Common myeloid progenitor, CD34-positive (primary cell): ENCODE data around the gene P4HA1.
"Not testable (repeated sequence)": the region's sequence is repeated elsewhere in the genome, so short reads cannot be mapped to it uniquely, and the experiment has no call there.

Experiments used
- CTCF ChIA-PET: fragments of 350-600 bp; sonication (Branson Sonifier 250); formaldehyde crosslinking; loops from one replicate; lab custom pipeline; 2021; ENCODE audit warnings: antibody characterized with exemption; lab: Charles Lee
- POLR2A ChIA-PET: fragments of 350-600 bp; sonication (Branson Sonifier 250); formaldehyde crosslinking; loops from one replicate; lab custom pipeline; 2021; ENCODE audit warnings: antibody characterized with exemption; lab: Charles Lee
- DNase-seq, 3 donors: peaks; one replicate each; pipeline versions ENCODE4 v3.0.0 to v3.0.0-alpha.2; 2013
- H3K27ac ChIP-seq, 2 experiments: 1 replicate in 1 of 2; 2 replicates in 1 of 2; pipeline ENCODE4 v1.7.0; 2013; ENCODE audit warnings: inconsistent platforms in 2 of 2, low read length in 2 of 2, mild to moderate bottlenecking in 2 of 2, low read depth in 1 of 2, moderate library complexity in 1 of 2; ENCODE audit not compliant: severe bottlenecking in 2 of 2, insufficient read depth in 1 of 2, poor library complexity in 1 of 2
- H3K27me3 ChIP-seq, 5 experiments: replicated peaks in 2 of 5; 1 replicate in 3 of 5; 2 replicates in 2 of 5; pipeline versions ENCODE4 v1.6.1 to v1.7.0; 2013; ENCODE audit warnings: low read length in 4 of 5, mild to moderate bottlenecking in 2 of 5, moderate library complexity in 2 of 5, inconsistent platforms in 1 of 5; ENCODE audit not compliant: insufficient read depth in 5 of 5, control insufficient read depth in 4 of 5
- H3K36me3 ChIP-seq, 4 experiments: 1 replicate in 2 of 4; 2 replicates in 2 of 4; pipeline versions ENCODE4 v1.6.1 to v1.7.0; 2013; ENCODE audit warnings: low read length in 3 of 4, control low read depth in 1 of 4, mild to moderate bottlenecking in 1 of 4; ENCODE audit not compliant: control insufficient read depth in 4 of 4, insufficient read depth in 4 of 4
- H3K4me1 ChIP-seq, 4 experiments: 1 replicate in 3 of 4; 2 replicates in 1 of 4; pipeline versions ENCODE4 v1.6.1 to v1.7.1; 2013; ENCODE audit warnings: low read length in 3 of 4, mild to moderate bottlenecking in 3 of 4, control low read depth in 1 of 4, inconsistent platforms in 1 of 4, moderate library complexity in 1 of 4; ENCODE audit not compliant: control insufficient read depth in 4 of 4, insufficient read depth in 4 of 4; ENCODE audit errors: control extremely low read depth in 1 of 4
- H3K4me3 ChIP-seq, 7 experiments: 1 replicate in 4 of 7; 2 replicates in 3 of 7; pipeline versions ENCODE4 v1.5.1 to v1.7.0; 2013; ENCODE audit warnings: mild to moderate bottlenecking in 7 of 7, low read length in 6 of 7, moderate library complexity in 6 of 7, inconsistent platforms in 2 of 7, low read depth in 2 of 7, control low read depth in 1 of 7; ENCODE audit not compliant: insufficient read depth in 4 of 7, control insufficient read depth in 1 of 7; ENCODE audit errors: extremely low read depth in 1 of 7
- H3K9me3 ChIP-seq, 5 experiments: 1 replicate in 4 of 5; 2 replicates in 1 of 5; pipeline versions ENCODE4 v1.6.1 to v1.7.1; 2013; ENCODE audit warnings: low read length in 4 of 5, mild to moderate bottlenecking in 2 of 5, inconsistent platforms in 1 of 5, low read depth in 1 of 5, moderate library complexity in 1 of 5; ENCODE audit not compliant: control insufficient read depth in 4 of 5, insufficient read depth in 2 of 5; ENCODE audit errors: control extremely low read depth in 1 of 5
- WGBS: methylation state at CpG from one replicate; pipeline ENCODE4 v1.1.5; 2013; ENCODE audit not compliant: insufficient coverage; 5-methylcytosine and 5-hydroxymethylcytosine counted together

P4HA1 gene

GRCh38 chr10:73112032-73112431 lies 15.4 kb upstream of the P4HA1 start:
- H3K9me3 ChIP-seq, DNase-seq, H3K4me3 ChIP-seq, H3K27me3 ChIP-seq, H3K4me1 ChIP-seq, H3K36me3 ChIP-seq, POLR2A ChIA-PET: not testable (repeated sequence)
- H3K27ac ChIP-seq: peak overlapping the region in 1 of 2 experiments; percentile 82
- no CpG with 5 or more reads among the region's 13 CpGs for WGBS
- CTCF ChIA-PET: interaction anchor here (0.6 to 2.9 kb wide), 2 partner anchors 11 to 16 kb away, joined by 3 to 22 read pairs; partner anchors contain the start of gene P4HA1

GRCh38 chr10:73110345-73110849 lies 13.7 kb upstream of the P4HA1 start, which contains the start of gene NUDT13:
Gene NUDT13 (plus strand): TSS chr10:73110455. CDS start chr10:73114366, 3,911 bp downstream.
- Histone ChIP-seq H3K4me1 (peaks cover 0 to 8% (median 5%) of the 10 kb centered on the region in 4 experiments), H3K4me3 (peak within 1 kb of the TSS in 6 of 7 experiments; percentile 67 to 87 (median 75)), H3K36me3 (peaks cover 0 to 4% (median under 1%) of the 10 kb centered on the region in 4 experiments), H3K27ac (peak within 1 kb of the TSS; percentile 61 to 82), H3K9me3 (peaks cover 0 to 3% (median 0%) of the 10 kb centered on the region in 5 experiments), H3K27me3 (no peaks in the 10 kb centered on the region)
- ChIA-PET POLR2A (interaction anchor here (1.3 to 1.9 kb wide), 2 partner anchors 14 kb away, joined by 4 to 13 read pairs; partner anchors contain the start of gene P4HA1), CTCF (interaction anchor here (1.2 to 3.0 kb wide), 4 partner anchors 11 to 35 kb away, joined by 4 to 22 read pairs (median 12); partner anchors contain the start of gene P4HA1)
- WGBS: 0% methylated on average over 5 of the region's 5 CpGs
- peak; percentile 85 to 88 (median 88) for DNase-seq

- DNase-seq, H3K27me3 ChIP-seq, H3K27ac ChIP-seq, H3K9me3 ChIP-seq, H3K4me3 ChIP-seq, H3K4me1 ChIP-seq, H3K36me3 ChIP-seq: not testable (repeated sequence)
- CTCF ChIA-PET: interaction anchor here (1.0 to 3.0 kb wide), 6 partner anchors 10 to 50 kb away, joined by 3 to 22 read pairs (median 8); partner anchors contain the start of gene P4HA1
- 94% methylated on average over 4 of the region's 4 CpGs for WGBS
- POLR2A ChIA-PET: interaction anchor here (0.8 to 1.9 kb wide), 2 partner anchors 10 to 13 kb away, joined by 3 to 13 read pairs; partner anchors contain the start of gene P4HA1
These were observed 12.6 kb upstream of the P4HA1 start for GRCh38 chr10:73109248-73109652.

- CTCF ChIA-PET: interaction anchor here (1.7 kb wide), 1 partner anchor 9 kb away, joined by 3 read pairs; the partner anchor contains the start of gene P4HA1
- POLR2A ChIA-PET: no interaction called here
- WGBS: no CpG with 5 or more reads among the region's 3 CpGs
These were observed 9.6 kb upstream of the P4HA1 start for GRCh38 chr10:73106301-73106700.

GRCh38 chr10:73099141-73099540 lies 2.5 kb upstream of the P4HA1 start:
- no peak overlapping the region for H3K4me3 ChIP-seq
- CTCF ChIA-PET: interaction anchor here (0.6 to 3.9 kb wide), 7 partner anchors 8 to 496 kb away, joined by 3 to 14 read pairs (median 4); partner anchors contain the start of gene NUDT13
- H3K4me1 ChIP-seq: peaks cover 3 to 25% (median 18%) of the 10 kb centered on the region in 4 experiments
- H3K27me3 ChIP-seq: no peaks in the 10 kb centered on the region
- 88% methylated on average over 1 of the region's 1 CpG for WGBS
- no peak for DNase-seq
- H3K9me3 ChIP-seq: no peaks in the 10 kb centered on the region
- H3K36me3 ChIP-seq: peaks cover 0 to 3% (median 0%) of the 10 kb centered on the region in 4 experiments
- POLR2A ChIA-PET: interaction anchor here (0.8 to 1.2 kb wide), 2 partner anchors 9 to 10 kb away, joined by 3 to 6 read pairs; no protein-coding TSS in a partner anchor
- no peak overlapping the region for H3K27ac ChIP-seq

More at GRCh38 chr10:73106301-73106700, 9.6 kb upstream of the P4HA1 start:
- Histone ChIP-seq H3K27me3 (no peaks in the 10 kb centered on the region), H3K27ac (no peak overlapping the region), H3K4me3 (no peak overlapping the region), H3K36me3 (peaks cover 0 to 4% (median under 1%) of the 10 kb centered on the region in 4 experiments), H3K4me1 (peaks cover 0 to 8% (median 5%) of the 10 kb centered on the region in 4 experiments), H3K9me3 (peaks cover 0 to 3% (median 0%) of the 10 kb centered on the region in 5 experiments)
- no peak for DNase-seq

GRCh38 chr10:73097305-73097670 lies 622 bp upstream of the P4HA1 start:
- Histone ChIP-seq H3K36me3 (peaks cover 0 to 3% (median 0%) of the 10 kb centered on the region in 4 experiments), H3K27me3 (no peaks in the 10 kb centered on the region), H3K4me3 (peak overlapping the region in 6 of 7 experiments; percentile 30 to 97 (median 72)), H3K27ac (peak overlapping the region; percentile 88 to 96), H3K9me3 (no peaks in the 10 kb centered on the region), H3K4me1 (peaks cover 3 to 28% (median 18%) of the 10 kb centered on the region in 4 experiments)
- ChIA-PET POLR2A (interaction anchor here (1.0 to 2.5 kb wide), 4 partner anchors 13 to 71 kb away, joined by 3 to 13 read pairs (median 6); partner anchors contain the start of genes ECD, FAM149B1 and NUDT13), CTCF (interaction anchor here (0.6 to 3.0 kb wide), 11 partner anchors 9 to 71 kb away, joined by 3 to 22 read pairs (median 4); partner anchors contain the start of genes ECD, FAM149B1 and NUDT13)
- 14% methylated on average over 1 of the region's 4 CpGs for WGBS
- DNase-seq: no peak
